NB4 (cell line): ENCODE data around the gene RDH5.

Experiments
- CTCF ChIP-seq: IDR thresholded peaks from one replicate; pipeline ENCODE4 v1.5.1; 2012; ENCODE audit warnings: low read depth, low read length
- POLR2A ChIP-seq: IDR thresholded peaks from 2 replicates; pipeline ENCODE4 v1.6.1; 2011; ENCODE audit warnings: mild to moderate bottlenecking; ENCODE audit not compliant: insufficient read length; ENCODE audit errors: extremely low read depth

GRCh38 chr12:55705782-55706402 lies 14.3 kb upstream of the RDH5 start:
- peak; percentile 69 for TF ChIP-seq CTCF
- TF ChIP-seq POLR2A, result no peak
